AG09319 (cell line): ENCODE results near the gene FUS.
"Not testable (repeated sequence)": the region's sequence is repeated elsewhere in the genome, so short reads cannot be mapped to it uniquely, and the experiment has no call there.

ENCODE experiments used
- DNase-seq: peaks from one replicate; pipeline ENCODE4 v3.0.0-alpha.2; 2010; ENCODE audit warnings: low read depth; ENCODE audit errors: extremely low read depth
- CTCF ChIP-seq: IDR thresholded peaks from 2 replicates; pipeline ENCODE4 v1.5.1; 2011; ENCODE audit warnings: low read depth, mild to moderate bottlenecking, inconsistent platforms, low read length, moderate library complexity

Gene FUS

DNA sequence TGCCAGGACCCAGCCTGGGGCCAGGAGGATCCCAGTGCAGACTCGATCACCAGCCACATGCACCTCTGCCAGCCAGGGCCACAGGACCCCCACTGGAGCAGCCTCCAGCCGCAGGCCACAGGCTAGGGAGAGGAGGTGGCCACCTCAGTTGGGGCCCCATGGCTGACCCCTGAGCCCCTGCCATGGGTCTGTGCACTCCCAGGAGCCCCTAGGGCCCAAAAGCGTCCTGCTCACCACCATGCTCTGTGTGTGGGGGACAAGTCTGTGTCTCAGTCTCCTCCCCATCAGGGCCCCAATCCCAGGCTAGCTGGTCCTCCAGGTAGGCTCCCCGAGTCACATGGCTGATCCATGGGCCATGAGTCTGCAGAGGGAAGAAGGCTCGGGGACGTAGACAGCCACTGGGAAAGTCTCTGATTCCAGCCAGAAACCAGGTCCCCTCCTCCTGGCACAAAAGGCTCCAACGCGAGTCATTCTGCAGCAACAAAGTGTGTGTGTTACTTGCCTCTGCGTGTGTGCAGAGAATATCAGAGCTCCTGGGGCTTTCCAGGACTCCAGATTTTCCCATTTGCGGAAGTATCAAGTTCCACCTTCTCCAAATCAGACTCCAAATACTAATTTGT is 38.3 kb upstream of the FUS start:
- TF ChIP-seq CTCF, result no peak
- no peak for DNase-seq

DNA sequence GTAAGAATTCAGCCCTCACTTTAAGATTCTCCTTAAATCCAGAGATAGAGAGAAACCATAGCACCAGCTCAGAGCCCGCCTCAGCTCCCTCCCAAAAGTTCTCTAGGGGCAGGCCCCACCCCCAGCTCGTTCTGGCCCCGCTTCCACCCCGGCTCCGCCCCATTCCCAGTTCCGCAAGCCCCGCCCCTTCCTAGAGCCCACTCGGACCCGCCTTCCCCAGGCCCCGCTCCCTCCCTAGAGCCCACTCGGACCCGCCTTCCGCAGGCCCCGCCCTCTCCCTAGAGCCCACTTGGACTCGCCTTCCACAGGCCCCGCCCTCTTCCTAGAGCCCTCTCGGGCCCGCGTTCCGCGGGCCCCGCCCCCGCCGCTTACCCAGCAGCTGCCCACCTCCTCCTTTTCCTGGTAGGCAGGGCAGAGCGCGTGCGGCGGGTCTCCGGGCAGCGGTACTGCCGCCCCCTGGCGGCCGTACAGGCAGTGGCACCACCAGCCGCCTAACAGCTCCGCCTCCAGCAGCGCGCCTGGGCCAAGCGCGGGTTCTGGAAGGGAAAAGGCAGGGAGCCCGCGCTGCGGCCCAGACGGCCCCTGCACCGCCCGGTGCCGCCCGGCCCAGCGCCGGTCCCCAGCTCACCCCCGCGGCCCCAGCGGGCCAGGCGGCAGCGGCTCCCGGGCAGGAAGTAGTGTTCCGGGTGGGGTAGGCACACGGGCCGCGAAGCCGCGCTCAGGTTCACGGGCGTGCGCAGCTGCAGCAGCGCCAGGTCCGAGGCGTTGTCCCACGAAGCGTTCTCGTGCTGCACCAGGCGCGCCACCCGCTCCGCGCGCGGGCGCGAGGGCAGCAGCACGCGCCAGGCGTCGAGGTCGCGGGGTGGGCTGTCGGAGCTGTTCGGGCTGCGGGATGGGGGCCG is 37.6 kb upstream of the FUS start:
- TF ChIP-seq CTCF, result peak; percentile 83
- DNase-seq, result peak; percentile 98

GRCh38 chr16:31143011-31143693 is 36.8 kb upstream of the FUS start:
- DNase-seq, result no peak
- TF ChIP-seq CTCF, result no peak

DNA sequence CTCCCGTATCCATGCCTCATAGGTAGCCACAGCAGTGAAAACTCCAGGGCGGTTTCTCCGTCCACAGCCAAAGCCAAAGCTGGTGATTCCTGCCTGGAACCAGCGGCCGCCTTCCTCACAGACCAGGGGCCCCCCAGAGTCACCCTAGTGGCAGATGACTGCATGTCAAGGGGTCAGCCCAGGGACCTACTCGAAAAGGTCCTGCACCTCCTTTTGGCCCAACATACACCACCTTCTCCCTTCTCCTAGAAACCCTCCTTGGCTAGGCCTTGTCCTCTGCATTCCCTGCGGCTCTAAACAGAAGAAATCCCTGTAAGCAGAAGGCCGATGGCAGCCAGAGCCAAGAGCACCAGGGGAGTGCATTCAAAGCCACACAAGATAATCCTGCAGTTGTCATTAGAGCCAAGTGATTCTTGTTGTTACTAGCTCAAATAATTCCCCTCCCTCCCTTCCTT is 36.2 kb upstream of the FUS start:
- no peak for TF ChIP-seq CTCF
- no peak for DNase-seq

DNA sequence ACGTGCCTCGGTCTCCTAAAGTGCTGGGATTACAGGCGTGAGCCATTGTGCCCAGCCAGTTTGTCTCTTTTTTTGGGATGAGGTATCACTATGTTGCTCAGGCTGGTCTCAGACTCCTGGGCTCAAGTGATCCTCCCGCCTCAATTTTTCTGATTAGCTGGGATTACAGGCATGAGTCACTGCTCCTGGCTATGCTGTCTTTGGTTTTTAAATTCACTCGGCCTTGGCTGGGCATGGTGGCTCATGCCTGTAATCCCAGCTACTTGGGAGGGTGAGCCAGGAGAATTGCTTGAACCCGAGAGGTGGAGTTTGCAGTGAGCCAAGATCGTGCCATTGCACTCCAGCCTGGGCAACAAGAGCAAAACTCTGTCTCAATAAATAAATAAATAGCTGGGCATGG is 35.5 kb upstream of the FUS start:
- DNase-seq, result not testable (repeated sequence)

DNA sequence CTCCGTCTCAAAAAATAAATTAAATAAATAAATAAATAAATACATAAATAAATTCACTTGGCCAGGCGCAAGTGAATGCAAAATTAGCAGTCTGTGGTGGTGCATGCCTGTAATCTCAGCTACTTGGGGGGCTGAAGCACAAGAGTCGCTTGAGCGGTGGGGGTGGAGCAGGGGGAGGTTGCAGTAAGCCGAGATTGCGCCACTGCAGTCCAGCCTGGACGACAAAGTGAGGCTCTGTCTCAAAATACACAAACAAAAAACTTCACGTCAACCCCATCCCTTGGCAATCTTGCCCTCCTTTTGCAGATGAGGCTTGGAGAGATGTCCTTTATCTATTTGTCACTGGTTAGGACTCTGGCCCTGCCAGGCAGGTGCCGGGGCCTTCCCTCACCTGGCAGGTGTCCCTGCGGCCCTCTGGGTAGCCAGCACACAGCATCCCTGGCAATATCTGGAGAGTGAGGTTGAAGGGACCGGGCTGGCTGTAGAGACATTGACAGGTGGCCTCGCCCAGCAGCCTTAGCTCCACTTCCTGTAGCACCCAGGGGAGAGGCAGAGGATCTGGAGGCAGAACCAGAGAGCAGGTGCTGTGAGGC is 34.4 kb upstream of the FUS start:
- no peak for TF ChIP-seq CTCF
- DNase-seq, result no peak

DNA sequence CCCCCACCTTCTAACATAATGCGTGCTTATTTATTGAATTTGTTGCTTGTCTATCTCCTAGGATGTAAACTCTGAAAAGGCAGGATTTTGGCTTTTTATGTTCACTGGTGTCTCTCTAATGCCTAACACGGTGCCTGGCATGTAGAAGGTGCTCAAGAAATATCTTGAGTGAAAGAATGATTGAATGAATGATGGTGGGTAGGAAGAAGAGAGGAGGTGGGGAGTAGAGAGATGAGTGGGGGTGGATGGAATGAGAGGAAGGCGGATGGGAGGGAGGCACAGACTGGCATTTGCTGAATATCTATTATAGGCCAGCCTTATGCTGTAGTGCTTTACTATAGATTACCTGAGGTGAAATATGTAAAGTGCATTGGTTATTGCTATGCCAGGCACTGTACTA is 32.4 kb upstream of the FUS start:
- no peak for TF ChIP-seq CTCF
- no peak for DNase-seq
